GM06990 (cell line): ENCODE measurements around the gene RBM33.

Experiments used
- DNase-seq: peaks from one replicate; pipeline ENCODE4 v3.0.0-alpha.2; 2011; ENCODE audit not compliant: insufficient read length; ENCODE audit errors: extremely low read depth
- H3K27me3 ChIP-seq: replicated peaks from 2 replicates; pipeline ENCODE4 v1.6.0; 2011; ENCODE audit warnings: low read length; ENCODE audit not compliant: control insufficient read depth, insufficient read depth
- H3K36me3 ChIP-seq: 2 replicates; pipeline ENCODE4 v1.5.1; 2011; ENCODE audit warnings: low read length; ENCODE audit not compliant: control insufficient read depth, insufficient read depth
- H3K4me3 ChIP-seq: replicated peaks from 2 replicates; pipeline ENCODE4 v1.5.1; 2011; ENCODE audit warnings: low read depth, mild to moderate bottlenecking, control low read depth, low read length
- CTCF ChIP-seq: IDR thresholded peaks from 2 replicates; pipeline ENCODE4 v1.5.1; 2011; ENCODE audit warnings: low read length, control low read depth, mild to moderate bottlenecking, inconsistent platforms; ENCODE audit not compliant: insufficient read depth, poor library complexity, severe bottlenecking

RBM33 gene

GRCh38 chr7:155756322-155756721 lies 111.9 kb downstream of the RBM33 start:
- no peak for TF ChIP-seq CTCF
- H3K36me3 ChIP-seq: peaks cover 14% of the 10 kb centered on the region

GRCh38 chr7:155758348-155758747 lies 113.9 kb downstream of the RBM33 start:
- Histone ChIP-seq H3K4me3 (no peak overlapping the region), H3K27me3 (no peaks in the 10 kb centered on the region), H3K36me3 (peaks cover 19% of the 10 kb centered on the region)
- TF ChIP-seq CTCF: no peak
- DNase-seq: no peak

More at GRCh38 chr7:155756322-155756721, 111.9 kb downstream of the RBM33 start:
- DNase-seq: no peak
- H3K27me3 ChIP-seq: no peaks in the 10 kb centered on the region
- H3K4me3 ChIP-seq: no peak overlapping the region

GRCh38 chr7:155759740-155760430 lies 115.4 kb downstream of the RBM33 start:
- DNase-seq: no peak
- no peak for TF ChIP-seq CTCF
- no peaks in the 10 kb centered on the region for H3K27me3 ChIP-seq
- H3K36me3 ChIP-seq: peaks cover 27% of the 10 kb centered on the region
- H3K4me3 ChIP-seq: no peak overlapping the region

DNA sequence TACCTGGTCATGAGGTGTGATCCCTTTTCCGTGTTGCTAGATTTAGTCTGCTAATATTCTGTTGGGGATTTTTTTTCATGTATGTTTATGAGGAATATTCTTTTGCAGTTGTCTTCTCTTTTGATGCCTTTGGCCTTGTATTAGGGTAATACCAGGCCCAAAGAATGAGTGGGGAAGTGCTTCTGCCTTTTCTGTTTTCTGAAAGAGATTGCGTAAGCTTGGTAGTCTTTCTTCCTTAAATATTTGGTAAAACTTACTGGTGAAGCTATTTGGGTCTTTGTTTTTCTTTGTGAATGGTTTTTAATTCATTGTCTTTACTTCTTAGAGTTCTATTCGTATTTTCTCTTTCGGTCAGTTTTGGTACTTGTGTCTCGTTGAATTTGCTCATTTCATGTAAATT lies 116.7 kb downstream of the RBM33 start:
- no peak for DNase-seq
- no peak for TF ChIP-seq CTCF
- Histone ChIP-seq H3K4me3 (no peak overlapping the region), H3K27me3 (no peaks in the 10 kb centered on the region), H3K36me3 (peaks cover 31% of the 10 kb centered on the region)

- peaks cover 33% of the 10 kb centered on the region for H3K36me3 ChIP-seq
Measured at GRCh38 chr7:155762036-155762435, 117.6 kb downstream of the RBM33 start.

More at GRCh38 chr7:155762036-155762435, 117.6 kb downstream of the RBM33 start:
- H3K4me3 ChIP-seq: no peak overlapping the region
- DNase-seq: no peak
- H3K27me3 ChIP-seq: no peaks in the 10 kb centered on the region
- no peak for TF ChIP-seq CTCF
